ENCODE results near the gene ZNF408. TPM values are rescaled to one million over a fixed set of nuclear protein-coding genes. Genes with fewer than 3 reads are reported as not detected.

Gene ZNF408
- polyA plus RNA-seq, 3 donors = 7.5 to 11.3 (median 11.1) TPM

DNA sequence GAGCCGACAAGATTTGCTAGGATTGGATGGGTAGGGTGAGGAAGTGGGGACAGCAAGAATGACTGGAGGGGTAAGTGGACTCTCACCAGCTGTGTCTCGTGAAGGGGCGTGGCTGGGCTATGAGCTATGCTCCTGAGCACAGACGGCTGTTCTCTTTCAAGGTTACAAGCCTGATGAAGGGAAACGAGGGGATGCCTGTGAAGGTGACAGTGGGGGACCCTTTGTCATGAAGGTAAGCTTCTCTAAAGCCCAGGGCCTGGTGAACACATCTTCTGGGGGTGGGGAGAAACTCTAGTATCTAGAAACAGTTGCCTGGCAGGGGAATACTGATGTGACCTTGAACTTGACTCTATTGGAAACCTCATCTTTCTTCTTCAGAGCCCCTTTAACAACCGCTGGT is 38.1 kb downstream of the ZNF408 start:
- no peak for DNase-seq (ENCODE audit: extremely low read depth in 1 of 11, low read depth in 9 of 11, low spot score in 4 of 11)

DNA sequence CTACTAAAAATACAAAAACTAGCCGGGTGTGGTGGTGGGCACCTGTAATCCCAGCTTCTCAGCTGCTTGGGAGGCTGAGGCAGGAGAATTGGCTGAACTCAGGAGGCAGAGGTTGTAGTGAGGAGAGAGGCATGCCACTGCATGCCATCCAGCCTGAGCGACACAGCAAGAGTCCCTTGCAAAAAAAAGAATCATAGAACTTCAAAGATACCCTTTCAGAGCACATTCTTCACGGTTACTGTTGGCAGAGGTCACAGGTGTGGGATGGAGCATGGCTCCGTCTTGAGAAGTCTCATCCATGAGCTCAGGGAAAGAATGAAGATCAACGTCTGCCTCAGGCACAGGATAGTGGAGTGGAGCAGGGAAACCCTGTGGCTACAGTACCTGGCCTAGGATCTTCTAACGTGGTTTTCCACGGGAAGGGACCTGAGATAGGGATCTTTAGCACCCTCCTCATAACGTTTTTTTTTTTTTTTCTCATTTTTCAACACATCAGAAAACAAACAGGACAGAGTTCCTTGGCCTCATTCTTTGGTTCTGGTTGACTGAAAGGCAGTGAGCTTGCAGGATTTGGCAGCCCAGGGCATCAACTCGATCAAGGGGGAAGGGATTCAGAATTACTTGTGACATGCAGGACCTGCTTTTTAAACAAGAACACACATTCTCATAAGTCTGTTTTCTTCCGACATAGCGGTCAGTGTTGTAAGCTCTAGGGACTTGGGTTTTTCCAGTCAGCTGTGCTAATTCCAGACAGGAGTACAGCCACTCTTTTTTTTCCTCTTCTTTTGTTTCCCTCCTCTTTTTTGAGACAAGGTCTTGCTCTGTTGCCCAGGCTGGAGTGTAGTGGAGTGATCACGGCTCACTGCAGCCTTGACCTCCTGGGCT is 41.0 kb downstream of the ZNF408 start:
- DNase-seq (ENCODE audit: extremely low read depth in 1 of 11, low read depth in 9 of 11, low spot score in 4 of 11) = no peak

DNA sequence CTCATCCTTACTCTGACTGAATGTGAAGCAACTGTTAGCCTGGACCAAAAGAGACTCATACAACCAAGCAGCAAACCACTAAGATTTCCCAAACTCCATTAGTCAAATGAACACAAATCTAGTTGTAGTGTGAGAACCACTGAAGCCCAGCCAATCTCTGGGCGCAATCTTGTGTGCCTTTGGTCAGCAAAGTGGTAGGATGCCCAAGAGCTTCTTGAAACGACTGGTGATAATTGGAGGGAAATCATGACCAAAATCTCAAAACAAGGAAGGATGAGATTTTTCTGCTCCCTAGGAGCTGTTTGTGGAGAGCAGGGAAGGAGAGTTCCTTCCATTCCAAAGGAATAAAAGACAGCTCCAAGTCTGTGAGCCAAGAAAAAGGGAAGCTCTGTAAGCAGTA is 42.2 kb downstream of the ZNF408 start:
- DNase-seq (ENCODE audit: extremely low read depth in 1 of 11, low read depth in 9 of 11, low spot score in 4 of 11) = no peak

DNA sequence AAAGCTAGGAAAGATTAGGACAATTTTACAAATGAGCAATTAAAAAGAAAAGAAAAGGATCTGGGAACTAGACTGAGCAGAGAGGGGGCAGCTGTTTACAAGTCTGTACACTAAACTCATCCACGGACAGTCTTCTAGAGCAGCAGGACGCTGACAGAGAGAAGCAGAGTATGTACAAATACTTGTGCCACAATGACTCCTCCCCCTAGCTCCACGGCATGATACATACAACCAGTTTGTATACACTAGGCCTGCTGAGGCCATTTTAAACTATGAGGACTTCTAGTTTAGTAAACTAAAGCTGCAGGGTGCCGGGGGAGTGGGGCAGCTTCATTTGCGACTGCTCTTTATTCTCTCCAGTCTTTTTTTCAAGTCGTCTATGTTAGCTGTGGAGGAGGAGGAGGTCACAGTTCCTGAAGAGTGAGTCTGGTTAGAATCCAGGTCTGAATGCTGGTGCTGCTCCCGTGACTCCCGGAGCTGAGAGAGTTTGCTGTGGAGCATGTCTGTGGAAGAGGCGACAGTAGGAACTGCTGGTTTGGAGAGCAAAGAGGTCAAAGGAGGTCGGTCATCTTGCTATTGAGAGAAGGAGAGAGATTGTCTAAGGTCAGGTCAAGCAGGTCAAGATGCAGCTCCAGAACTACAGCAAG is 43.0 kb downstream of the ZNF408 start:
- DNase-seq (ENCODE audit: extremely low read depth in 1 of 11, low read depth in 9 of 11, low spot score in 4 of 11) = no peak

DNA sequence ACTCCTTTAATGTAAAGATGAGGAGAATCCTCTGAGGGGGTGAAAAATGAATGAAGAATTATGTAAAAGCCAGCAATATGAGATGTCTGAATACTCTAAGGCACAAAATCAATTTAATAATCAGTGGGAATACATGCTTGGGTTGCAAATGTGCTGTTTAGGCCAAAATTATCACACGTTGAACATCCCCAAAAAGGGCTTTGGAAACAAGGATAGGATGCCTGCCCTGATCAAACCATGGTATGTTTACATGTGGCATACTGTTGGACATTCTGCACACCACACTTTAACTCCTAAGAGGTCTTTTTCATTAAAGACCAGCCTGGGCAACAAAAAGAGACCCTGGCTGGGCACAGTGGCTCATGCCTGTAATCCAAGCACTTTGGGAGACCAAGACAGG is 44.5 kb downstream of the ZNF408 start:
- no peak for DNase-seq (ENCODE audit: extremely low read depth in 1 of 11, low read depth in 9 of 11, low spot score in 4 of 11)

DNA sequence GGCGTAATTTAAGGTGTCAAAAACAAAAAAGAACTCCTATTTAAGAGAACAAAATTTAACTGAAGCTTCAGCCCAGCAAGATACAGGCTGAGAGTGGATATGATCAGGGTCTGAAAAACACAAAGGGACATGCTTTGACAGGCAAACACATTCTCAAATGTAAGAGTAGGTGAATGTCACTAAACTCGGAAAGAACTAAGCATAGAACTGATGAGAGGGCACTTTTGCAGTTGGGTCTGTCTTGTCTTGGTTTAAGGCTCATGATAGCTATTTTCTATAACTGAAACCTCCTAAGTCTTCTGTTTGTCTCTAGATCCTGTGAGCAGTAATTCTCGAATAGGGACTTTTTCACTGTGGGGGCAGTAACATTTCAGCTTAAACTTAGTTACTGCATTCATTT is 45.2 kb downstream of the ZNF408 start:
- no peak for DNase-seq (ENCODE audit: extremely low read depth in 1 of 11, low read depth in 9 of 11, low spot score in 4 of 11)

DNA sequence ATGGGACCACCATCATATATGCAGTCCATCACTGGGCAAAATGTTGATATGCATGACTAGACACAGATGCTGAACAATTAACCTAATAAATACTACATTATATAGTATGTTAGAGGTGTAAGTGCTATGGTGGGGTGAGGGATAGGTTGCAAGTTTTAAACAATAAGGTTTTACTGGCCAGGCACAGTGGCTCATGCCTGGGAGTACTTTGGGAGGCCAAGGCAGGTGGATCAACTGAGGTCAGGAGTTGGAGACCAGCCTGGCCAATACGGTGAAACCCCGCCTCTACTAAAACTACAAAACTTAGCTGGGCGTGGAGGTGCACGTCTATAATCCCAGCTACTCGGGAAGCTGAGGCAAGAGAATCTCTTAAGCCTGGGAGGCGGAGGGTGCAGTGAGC is 46.3 kb downstream of the ZNF408 start:
- DNase-seq (ENCODE audit: extremely low read depth in 1 of 11, low read depth in 9 of 11, low spot score in 4 of 11) = no peak

Other genes starting within 250 kb of the ZNF408 start
- gene AMBRA1, start 107.0 kb upstream of the ZNF408 start, polyA plus RNA-seq (ENCODE audit: insufficient read length in 3 of 3) = 10 to 100 TPM; 24.6 to 27.7 (median 24.8) TPM
- 1 to 10 TPM; 3.0 to 4.3 (median 3.9) TPM for gene HARBI1, start 83.8 kb upstream of the ZNF408 start, polyA plus RNA-seq (ENCODE audit: insufficient read length in 3 of 3)
- 10 to 100 TPM; 60.0 to 72.7 (median 63.0) TPM for gene ATG13, start 83.5 kb upstream of the ZNF408 start, polyA plus RNA-seq (ENCODE audit: insufficient read length in 3 of 3)
- gene ARHGAP1, start 412 bp upstream of the ZNF408 start, polyA plus RNA-seq (ENCODE audit: insufficient read length in 3 of 3) = 10 to 100 TPM; 53.6 to 60.4 (median 55.0) TPM
- under 1 TPM; 0.27 to 0.55 (median 0.40) TPM for gene F2, start 18.2 kb downstream of the ZNF408 start, polyA plus RNA-seq (ENCODE audit: insufficient read length in 3 of 3)
- gene CKAP5, start 145.2 kb downstream of the ZNF408 start, polyA plus RNA-seq (ENCODE audit: insufficient read length in 3 of 3) = 100 to 1,000 TPM in 2 of 3 donors, 10 to 100 TPM in 1; 82.3 to 112 (median 108) TPM
- 10 to 100 TPM; 28.3 to 33.2 (median 30.5) TPM for gene LRP4, start 217.5 kb downstream of the ZNF408 start, polyA plus RNA-seq (ENCODE audit: insufficient read length in 3 of 3)
- 10 to 100 TPM; 52.7 to 58.9 (median 53.7) TPM for gene CSTPP1, start 235.7 kb downstream of the ZNF408 start, polyA plus RNA-seq (ENCODE audit: insufficient read length in 3 of 3)

Measured in renal cortex interstitium (tissue), 11 donors.